Activated CD4-positive, alpha-beta T cell treated with anti-CD3 and anti-CD28 coated beads, Interleukin-2, amount 50 U/mL, for 16 hours (primary cell): Measurements from ENCODE around the gene ADM.

Experiments
- DNase-seq: peaks from one replicate; pipeline ENCODE4 v3.0.0-alpha.2; 2020

Gene ADM

GRCh38 chr11:10329935-10330334 lies 25.1 kb downstream of the ADM start:
- DNase-seq: no peak

GRCh38 chr11:10331548-10332289 lies 26.8 kb downstream of the ADM start:
- no peak for DNase-seq

- no peak for DNase-seq
These were observed 28.6 kb downstream of the ADM start for GRCh38 chr11:10333490-10333889.

- DNase-seq: no peak
These were observed 33.4 kb downstream of the ADM start for GRCh38 chr11:10338287-10338686.

GRCh38 chr11:10348650-10349280 lies 43.9 kb downstream of the ADM start:
- DNase-seq: no peak

- no peak for DNase-seq
These were observed 44.4 kb downstream of the ADM start for GRCh38 chr11:10349281-10349665.

GRCh38 chr11:10349806-10350205 lies 44.9 kb downstream of the ADM start:
- no peak for DNase-seq

GRCh38 chr11:10350334-10350733 lies 45.5 kb downstream of the ADM start:
- no peak for DNase-seq

GRCh38 chr11:10351435-10351764 lies 46.5 kb downstream of the ADM start:
- DNase-seq: no peak

GRCh38 chr11:10351765-10352641 lies 47.1 kb downstream of the ADM start:
- DNase-seq: no peak

- no peak for DNase-seq
These were observed 48.2 kb downstream of the ADM start for GRCh38 chr11:10352921-10353550.

GRCh38 chr11:10354389-10354788 lies 49.5 kb downstream of the ADM start:
- no peak for DNase-seq

GRCh38 chr11:10355257-10355661 lies 50.4 kb downstream of the ADM start:
- no peak for DNase-seq

GRCh38 chr11:10356161-10356560 lies 51.3 kb downstream of the ADM start:
- no peak for DNase-seq
